ENCODE measurements around the gene SCP2D1. TPM values are rescaled to one million over a fixed set of nuclear protein-coding genes. Genes with fewer than 3 reads are reported as not detected.

The SCP2D1 gene
- total RNA-seq, 8 experiments from 2014 or later: not detected

DNA sequence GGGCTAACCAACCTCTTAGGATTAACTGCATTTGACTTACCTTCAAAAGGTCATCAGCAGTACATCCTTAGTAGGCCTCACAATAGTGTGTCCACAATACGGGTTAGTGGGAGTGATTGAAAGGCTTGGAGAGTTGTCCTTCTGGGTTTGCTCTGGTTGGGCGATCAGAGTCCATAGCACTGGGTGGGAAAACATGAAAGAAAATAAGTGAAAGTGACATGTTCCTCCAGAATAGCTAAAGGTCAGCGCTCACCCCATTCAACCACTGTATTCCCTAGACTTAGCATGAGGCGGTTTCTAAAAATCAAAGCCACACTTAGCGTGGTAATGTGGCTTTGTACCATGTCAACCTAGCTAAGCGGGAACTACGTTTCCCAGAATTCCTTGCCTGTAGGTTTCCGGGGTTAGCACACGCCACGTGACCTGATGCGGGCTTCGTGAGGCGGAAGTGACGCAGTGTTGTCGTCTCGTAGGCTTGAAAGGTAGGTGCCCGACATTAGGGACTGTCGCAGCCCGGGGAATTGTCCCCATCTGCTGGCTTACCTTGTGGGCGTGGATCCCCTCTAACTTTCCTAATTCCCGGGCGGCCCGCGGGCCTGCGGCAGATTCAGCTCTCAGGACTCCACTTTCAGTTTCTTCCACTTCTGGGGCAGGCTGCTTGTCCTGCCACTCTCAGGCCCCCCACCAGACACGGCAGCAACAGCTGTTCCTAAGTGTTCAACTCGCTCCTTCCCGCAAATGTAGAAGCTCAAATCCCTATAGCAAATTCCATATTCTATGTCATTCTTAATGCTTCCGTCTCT, 19.8 kb upstream of the SCP2D1 start:
- 0 to 100% (median 11%) methylated on average over 1 to 23 of the region's 29 CpGs for WGBS, 10 experiments
- peaks cover 15% of the 10 kb centered on the region in 2 donors for H3K4me1 ChIP-seq (replicated peaks in 1 of 2)
- peak overlapping the region; percentile 41 to 80 for H3K27ac ChIP-seq
- ATAC-seq (replicated peaks in 6 of 8): peak; percentile 97 to 99 (median 99)
- in situ Hi-C loops (cut with MboI; ENCODE audit: low pct_unique_long_range_greater_than_20kb in 2 of 9, low sequenced_read_pairs in 9 of 9, unreplicated experiment in 9 of 9): loop anchor here in 1 of 9 experiments (25.0 kb wide), 1 partner anchor 157 kb away; no protein-coding TSS in a partner anchor
- peak overlapping the region; percentile 57 to 95 (median 65) for H3K4me3 ChIP-seq

DNA sequence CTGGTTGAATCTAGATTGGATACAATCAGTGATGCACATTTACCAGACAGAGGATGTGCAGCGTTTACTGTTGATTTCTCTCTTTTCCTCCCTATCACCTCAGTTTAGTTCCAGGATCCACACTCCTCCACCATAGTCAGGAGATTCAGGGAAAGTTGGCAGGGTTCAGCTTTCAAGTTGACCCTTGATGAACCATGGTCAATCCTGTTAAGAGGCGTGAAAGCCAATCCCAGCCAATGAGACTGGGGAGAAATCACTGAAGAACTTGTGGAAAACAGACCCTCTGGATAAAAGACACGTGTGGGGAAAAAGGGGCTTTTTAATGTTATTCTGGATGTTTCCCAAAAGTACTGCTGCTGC, 19.2 kb upstream of the SCP2D1 start:
- in situ Hi-C loops (cut with MboI; ENCODE audit: low pct_unique_long_range_greater_than_20kb in 2 of 9, low sequenced_read_pairs in 9 of 9, unreplicated experiment in 9 of 9): loop anchor here in 1 of 9 experiments (25.0 kb wide), 1 partner anchor 157 kb away; no protein-coding TSS in a partner anchor
- peak overlapping the region; percentile 57 to 95 (median 65) for H3K4me3 ChIP-seq
- ATAC-seq (replicated peaks in 6 of 8): no peak
- peak overlapping the region in 1 of 2 donors; percentile 80 for H3K27ac ChIP-seq
- H3K4me1 ChIP-seq (replicated peaks in 1 of 2): peaks cover 15% of the 10 kb centered on the region in 2 donors
- WGBS, 10 experiments: 0 to 83% (median 46%) methylated on average over 1 to 3 of the region's 3 CpGs

DNA sequence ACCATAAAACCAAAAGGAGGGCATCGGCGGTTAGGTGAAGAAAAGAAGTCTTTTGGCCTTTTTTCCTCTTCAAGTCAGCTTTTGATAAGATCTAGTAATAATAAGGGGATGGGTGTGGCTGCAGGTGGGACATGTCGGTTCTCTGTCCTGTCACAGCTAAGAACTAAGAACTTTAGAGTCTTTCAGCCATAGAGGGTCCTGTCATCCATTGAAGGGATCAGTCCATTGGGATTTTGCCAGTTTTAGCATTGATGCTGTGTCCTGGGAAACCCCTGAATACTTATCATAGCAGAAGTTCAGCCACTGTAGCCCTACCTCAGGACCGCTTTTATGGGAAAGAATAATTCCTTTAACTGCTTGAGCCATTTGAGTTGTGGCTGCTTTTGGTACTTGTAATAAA, 18.2 kb upstream of the SCP2D1 start:
- in situ Hi-C loops (cut with MboI; ENCODE audit: low pct_unique_long_range_greater_than_20kb in 2 of 9, low sequenced_read_pairs in 9 of 9, unreplicated experiment in 9 of 9): loop anchor here in 1 of 9 experiments (25.0 kb wide), 1 partner anchor 158 kb away; no protein-coding TSS in a partner anchor
- no peak for ATAC-seq (replicated peaks in 6 of 8)
- Histone ChIP-seq H3K4me3 (peak overlapping the region in 1 of 5 donors; percentile 58), H3K4me1 (replicated peaks in 1 of 2) (peaks cover 15% of the 10 kb centered on the region in 2 donors), H3K27ac (no peak overlapping the region)
- 36 to 100% (median 82%) methylated on average over 1 to 4 of the region's 4 CpGs; no CpG with 5 or more reads in 2 of the 10 experiments for WGBS, 10 experiments

DNA sequence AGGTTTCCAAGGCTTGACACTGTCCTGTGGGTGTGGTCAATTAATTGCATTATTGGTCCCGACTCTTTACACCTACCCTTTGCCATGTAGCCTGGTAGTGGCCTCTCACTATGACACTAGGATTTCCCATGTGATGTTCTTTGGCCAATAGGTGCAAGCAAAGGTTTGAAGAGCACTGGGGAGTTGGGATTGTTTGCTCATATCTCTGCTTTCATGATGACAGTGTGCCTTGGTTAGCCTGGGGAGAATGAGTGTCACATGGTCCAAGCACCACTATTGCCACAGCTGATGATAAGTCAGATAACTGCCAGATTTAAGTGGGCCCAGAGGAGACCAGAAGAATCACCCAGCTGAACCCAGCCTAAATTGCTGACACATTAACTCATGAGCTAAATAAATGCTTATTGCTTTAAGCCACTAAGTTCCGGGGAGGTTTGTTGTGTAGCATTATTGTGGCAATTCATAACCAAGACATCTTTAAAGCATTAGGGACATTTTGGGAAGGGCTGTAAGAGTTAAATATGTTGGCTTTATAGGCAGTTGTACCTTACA, 17.2 kb upstream of the SCP2D1 start:
- WGBS, 10 experiments: 50 to 100% (median 78%) methylated on average over 1 to 2 of the region's 2 CpGs; no CpG with 5 or more reads in 4 of the 10 experiments
- in situ Hi-C loops (cut with MboI; ENCODE audit: low pct_unique_long_range_greater_than_20kb in 2 of 9, low sequenced_read_pairs in 9 of 9, unreplicated experiment in 9 of 9): loop anchor here in 1 of 9 experiments (25.0 kb wide), 1 partner anchor 159 kb away; no protein-coding TSS in a partner anchor
- no peak for ATAC-seq (replicated peaks in 6 of 8)

DNA sequence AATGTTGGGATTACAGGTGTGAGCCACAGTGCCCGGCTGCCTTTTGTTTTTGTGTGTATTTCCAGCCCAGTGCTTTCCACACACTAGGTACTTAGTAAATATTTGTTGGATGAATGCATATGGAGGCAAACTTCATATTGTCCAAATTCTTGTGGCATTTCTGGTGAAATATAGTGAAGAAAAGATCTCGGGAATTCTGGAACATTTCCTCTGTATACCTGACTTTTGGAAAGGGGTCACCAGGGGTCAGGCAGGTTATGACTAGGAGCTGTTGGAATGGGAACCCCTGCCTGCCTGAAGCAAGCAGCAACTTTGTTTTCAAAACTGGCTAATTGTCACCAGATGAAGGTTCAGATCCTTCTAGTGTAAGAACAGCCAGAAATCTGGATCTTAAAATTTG, 12.1 kb upstream of the SCP2D1 start:
- no peaks in the 10 kb centered on the region for H3K4me1 ChIP-seq (replicated peaks in 1 of 2)
- WGBS, 10 experiments: 13 to 92% (median 68%) methylated on average over 1 to 2 of the region's 2 CpGs; no CpG with 5 or more reads in 2 of the 10 experiments
- H3K4me3 ChIP-seq: no peak overlapping the region
- H3K27ac ChIP-seq: no peak overlapping the region
- in situ Hi-C loops (cut with MboI; ENCODE audit: low pct_unique_long_range_greater_than_20kb in 2 of 9, low sequenced_read_pairs in 9 of 9, unreplicated experiment in 9 of 9): no loop called here
- no peak for ATAC-seq (replicated peaks in 6 of 8)

More for the DNA sequence above, 17.2 kb upstream of the SCP2D1 start:
- H3K4me1 ChIP-seq (replicated peaks in 1 of 2): peaks cover 15% of the 10 kb centered on the region in 2 donors
- H3K27ac ChIP-seq: no peak overlapping the region
- H3K4me3 ChIP-seq: no peak overlapping the region

DNA sequence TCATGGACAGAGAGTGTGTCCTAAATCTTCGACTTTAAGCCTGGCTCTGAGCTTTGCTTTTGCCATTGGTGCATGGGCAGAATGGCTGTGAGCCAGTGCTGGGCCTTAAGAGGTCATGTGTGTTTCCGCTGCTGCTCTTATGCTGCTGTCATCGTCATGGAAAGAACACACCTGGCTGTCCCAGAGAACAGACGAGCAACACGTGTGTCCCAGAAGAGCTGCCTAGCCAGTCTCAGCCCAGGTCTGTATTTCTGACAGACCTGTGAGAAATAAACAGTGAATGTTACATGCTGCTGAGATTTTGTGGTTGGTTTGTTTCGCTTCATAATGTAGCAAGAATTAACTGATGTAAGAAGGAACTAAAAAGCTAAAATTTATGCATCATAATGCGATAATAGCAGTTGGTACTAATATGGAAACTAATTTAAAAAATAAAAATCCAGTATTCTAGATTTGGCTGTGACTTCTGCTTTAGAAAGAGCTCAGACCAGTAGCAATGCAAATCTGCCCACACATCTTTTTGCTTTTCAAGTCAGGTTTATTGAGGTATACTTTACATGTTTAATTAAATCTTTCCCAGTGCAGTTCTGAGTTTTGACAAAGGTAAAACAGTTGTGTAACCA, 11.5 kb upstream of the SCP2D1 start:
- Histone ChIP-seq H3K27ac (no peak overlapping the region), H3K4me3 (no peak overlapping the region), H3K4me1 (replicated peaks in 1 of 2) (no peaks in the 10 kb centered on the region)
- in situ Hi-C loops (cut with MboI; ENCODE audit: low pct_unique_long_range_greater_than_20kb in 2 of 9, low sequenced_read_pairs in 9 of 9, unreplicated experiment in 9 of 9): no loop called here
- WGBS, 10 experiments: 25 to 89% (median 70%) methylated on average over 2 to 7 of the region's 7 CpGs; no CpG with 5 or more reads in 3 of the 10 experiments
- ATAC-seq (replicated peaks in 6 of 8): no peak

DNA sequence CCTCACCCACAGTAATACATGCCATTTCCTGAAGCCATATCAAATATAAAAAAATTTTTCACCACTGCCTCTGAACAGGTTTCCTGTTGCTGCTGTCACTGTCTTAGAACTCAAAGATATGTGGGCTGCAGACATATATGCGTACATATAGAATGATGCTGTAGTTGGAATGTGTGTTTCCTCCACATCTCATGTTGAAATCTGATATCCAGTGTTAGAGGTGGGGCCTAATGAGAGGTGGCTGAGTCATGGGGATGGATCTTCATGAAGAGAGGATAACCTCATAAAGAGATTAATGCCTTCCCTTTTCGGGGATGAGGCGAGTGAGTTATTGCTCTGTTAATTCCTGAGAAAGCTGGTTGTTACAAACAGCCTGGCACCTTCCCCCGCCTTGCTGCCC, 7.7 kb upstream of the SCP2D1 start:
- H3K27ac ChIP-seq: no peak overlapping the region
- no peaks in the 10 kb centered on the region for H3K4me1 ChIP-seq (replicated peaks in 1 of 2)
- ATAC-seq (replicated peaks in 6 of 8): peak in 6 of 8 experiments; percentile 39 to 88 (median 72)
- no peak overlapping the region for H3K4me3 ChIP-seq
- WGBS, 10 experiments: 7 to 100% (median 90%) methylated on average over 1 to 3 of the region's 4 CpGs; no CpG with 5 or more reads in 5 of the 10 experiments
- in situ Hi-C loops (cut with MboI; ENCODE audit: low pct_unique_long_range_greater_than_20kb in 2 of 9, low sequenced_read_pairs in 9 of 9, unreplicated experiment in 9 of 9): no loop called here

DNA sequence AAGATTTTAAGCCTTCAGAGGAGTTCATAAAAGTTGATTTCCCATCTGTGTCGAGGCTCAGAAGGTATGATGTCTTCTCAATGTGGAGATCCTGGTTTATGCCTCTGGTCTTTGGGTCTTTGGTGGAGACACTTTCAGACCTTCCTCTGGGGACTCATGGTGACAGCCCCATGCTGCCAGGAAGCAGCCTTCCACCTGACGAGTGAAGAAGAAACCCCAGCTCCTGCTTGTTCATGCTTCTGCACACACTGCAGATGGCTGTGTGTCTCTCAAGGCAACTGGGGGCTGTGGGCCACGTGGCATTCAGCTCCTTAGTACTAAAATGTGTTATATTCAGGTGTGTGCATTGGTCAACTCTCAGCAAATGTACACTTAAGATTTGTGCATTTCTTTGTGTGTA, 4.9 kb upstream of the SCP2D1 start:
- Histone ChIP-seq H3K27ac (no peak overlapping the region), H3K4me3 (no peak overlapping the region), H3K4me1 (replicated peaks in 1 of 2) (no peaks in the 10 kb centered on the region)
- ATAC-seq (replicated peaks in 6 of 8): no peak
- 0 to 63% (median 31%) methylated on average over 1 to 3 of the region's 3 CpGs; no CpG with 5 or more reads in 5 of the 10 experiments for WGBS, 10 experiments
- in situ Hi-C loops (cut with MboI; ENCODE audit: low pct_unique_long_range_greater_than_20kb in 2 of 9, low sequenced_read_pairs in 9 of 9, unreplicated experiment in 9 of 9): no loop called here

DNA sequence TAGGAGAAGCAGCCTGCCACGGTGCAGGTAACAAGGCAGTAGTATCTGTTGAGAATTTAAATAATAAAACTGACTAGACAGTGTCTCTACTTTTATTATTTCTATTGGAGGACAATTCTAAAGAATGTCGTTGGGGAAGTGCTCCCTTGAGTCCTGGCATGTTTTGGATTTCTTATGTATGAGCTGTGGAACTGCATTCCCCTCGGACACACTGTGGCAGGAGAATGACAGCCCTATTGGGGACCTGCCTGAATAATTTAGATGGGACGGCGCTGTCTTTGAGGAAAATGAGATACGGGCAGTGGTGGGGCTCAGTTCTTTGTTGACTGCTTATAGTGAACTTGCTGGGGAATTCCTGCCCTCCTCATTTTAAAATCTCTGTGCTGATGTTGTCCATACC, 2.4 kb upstream of the SCP2D1 start:
- 18 to 80% (median 57%) methylated on average over 2 to 5 of the region's 6 CpGs; no CpG with 5 or more reads in 3 of the 10 experiments for WGBS, 10 experiments
- no peaks in the 10 kb centered on the region for H3K4me1 ChIP-seq (replicated peaks in 1 of 2)
- ATAC-seq (replicated peaks in 6 of 8): no peak
- H3K4me3 ChIP-seq: no peak overlapping the region
- in situ Hi-C loops (cut with MboI; ENCODE audit: low pct_unique_long_range_greater_than_20kb in 2 of 9, low sequenced_read_pairs in 9 of 9, unreplicated experiment in 9 of 9): no loop called here
- H3K27ac ChIP-seq: no peak overlapping the region

DNA sequence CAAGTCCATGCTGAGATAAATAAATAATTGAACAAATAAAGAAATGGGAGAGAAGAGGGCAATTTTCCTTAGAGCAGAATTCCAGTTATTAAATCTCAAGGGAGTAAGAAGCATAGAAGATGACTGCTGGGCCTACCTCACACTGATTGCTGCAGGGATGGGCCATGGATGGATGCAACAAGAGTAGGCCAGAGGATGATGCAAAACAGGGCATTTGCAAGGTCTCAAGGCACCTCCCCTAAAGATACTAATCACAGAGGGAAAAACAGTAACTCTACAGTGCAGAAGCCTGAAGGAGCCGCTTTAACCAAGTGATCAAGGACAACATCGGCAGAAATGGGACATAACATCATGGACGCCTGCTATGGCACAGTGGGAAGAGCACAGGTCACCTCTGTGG, 1.7 kb upstream of the SCP2D1 start:
- H3K27ac ChIP-seq: no peak overlapping the region
- ATAC-seq (replicated peaks in 6 of 8): peak in 2 of 8 experiments; percentile 95 to 97
- H3K4me1 ChIP-seq (replicated peaks in 1 of 2): no peaks in the 10 kb centered on the region
- H3K4me3 ChIP-seq: no peak overlapping the region
- WGBS, 10 experiments: 33 to 100% (median 61%) methylated on average over 1 to 3 of the region's 3 CpGs; no CpG with 5 or more reads in 3 of the 10 experiments
- in situ Hi-C loops (cut with MboI; ENCODE audit: low pct_unique_long_range_greater_than_20kb in 2 of 9, low sequenced_read_pairs in 9 of 9, unreplicated experiment in 9 of 9): no loop called here

DNA sequence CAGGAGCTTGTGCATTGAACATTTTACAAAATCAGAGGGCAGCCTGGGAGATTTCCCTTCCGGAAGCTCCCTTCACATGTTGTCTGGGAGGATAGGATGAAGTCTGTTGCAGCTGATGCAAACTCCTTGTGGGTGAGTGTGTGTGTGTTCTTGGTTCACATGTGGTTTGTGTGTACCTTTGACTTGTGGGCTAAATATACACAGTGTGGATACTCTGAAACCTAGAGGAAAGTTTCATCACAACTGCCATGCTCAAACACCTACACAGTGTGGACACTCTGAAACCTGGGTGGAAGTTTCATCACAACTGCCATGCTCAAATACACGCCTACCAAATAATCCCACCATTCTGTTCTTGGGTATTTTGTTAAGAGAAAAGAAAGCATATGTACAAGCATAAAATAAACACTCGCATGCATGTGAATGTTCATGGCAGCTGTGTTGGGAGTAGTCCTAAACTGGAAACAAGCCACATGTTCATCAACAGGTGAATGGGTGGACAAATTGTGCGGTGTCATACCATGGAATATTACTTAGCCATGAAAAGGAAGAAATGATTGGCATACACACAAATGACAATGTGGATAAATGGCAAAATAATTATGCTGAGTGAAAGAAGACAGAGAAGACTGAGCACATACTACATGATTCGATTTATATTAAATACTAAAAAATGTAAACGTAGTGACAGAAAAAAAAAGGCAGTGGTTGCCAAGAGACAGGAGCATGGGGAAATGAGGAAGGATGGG, 1.8 kb downstream of the SCP2D1 start:
- Histone ChIP-seq H3K4me3 (no peak overlapping the region), H3K4me1 (replicated peaks in 1 of 2) (no peaks in the 10 kb centered on the region), H3K27ac (no peak overlapping the region)
- 17 to 97% (median 81%) methylated on average over 4 to 6 of the region's 6 CpGs for WGBS, 10 experiments
- in situ Hi-C loops (cut with MboI; ENCODE audit: low pct_unique_long_range_greater_than_20kb in 2 of 9, low sequenced_read_pairs in 9 of 9, unreplicated experiment in 9 of 9): no loop called here
- ATAC-seq (replicated peaks in 6 of 8): no peak

DNA sequence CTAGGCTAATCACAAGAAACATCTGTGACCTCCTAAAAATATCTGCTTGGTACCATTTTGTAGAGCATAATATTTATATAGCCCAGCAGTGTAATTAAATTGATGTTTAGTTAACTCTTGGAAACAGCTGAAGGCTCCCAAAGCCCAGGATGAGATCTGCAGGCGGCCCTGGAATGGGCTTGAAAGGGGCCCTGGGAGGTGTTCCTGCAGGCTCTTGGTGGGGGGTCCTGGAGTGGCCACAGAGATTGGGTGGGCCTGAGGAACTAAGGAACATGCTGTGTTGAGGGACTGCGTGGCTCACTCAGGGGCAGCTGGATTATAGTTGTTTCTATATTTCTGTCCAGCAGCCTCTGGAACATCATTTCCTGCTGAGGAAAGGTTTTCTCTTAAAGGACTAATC, 9.2 kb downstream of the SCP2D1 start:
- no peak for ATAC-seq (replicated peaks in 6 of 8)
- no peak overlapping the region for H3K27ac ChIP-seq
- in situ Hi-C loops (cut with MboI; ENCODE audit: low pct_unique_long_range_greater_than_20kb in 2 of 9, low sequenced_read_pairs in 9 of 9, unreplicated experiment in 9 of 9): no loop called here
- no peaks in the 10 kb centered on the region for H3K4me1 ChIP-seq (replicated peaks in 1 of 2)
- H3K4me3 ChIP-seq: no peak overlapping the region
- 43 to 100% (median 90%) methylated on average over 1 to 2 of the region's 2 CpGs; no CpG with 5 or more reads in 4 of the 10 experiments for WGBS, 10 experiments
